BLaER1 (cell line): ENCODE results near the gene CHST2.

Experiments used
- H3K27ac ChIP-seq: shearing (Covaris generic); formaldehyde crosslinking; 2 replicates; pipeline ENCODE4 v1.8.1; 2022
- H3K27me3 ChIP-seq: shearing (Covaris generic); formaldehyde crosslinking; 2 replicates; pipeline ENCODE4 v1.8.1; 2022
- H3K36me3 ChIP-seq: shearing (Covaris generic); formaldehyde crosslinking; 2 replicates; pipeline ENCODE4 v1.8.1; 2022
- H3K4me1 ChIP-seq: shearing (Covaris generic); formaldehyde crosslinking; 2 replicates; pipeline ENCODE4 v1.8.1; 2022
- H3K4me2 ChIP-seq: shearing (Covaris generic); formaldehyde crosslinking; 2 replicates; pipeline ENCODE4 v1.8.1; 2022
- H3K4me3 ChIP-seq: shearing (Covaris generic); formaldehyde crosslinking; 2 replicates; pipeline ENCODE4 v1.8.1; 2022
- H3K9ac ChIP-seq: shearing (Covaris generic); formaldehyde crosslinking; 2 replicates; pipeline ENCODE4 v1.8.1; 2022
- H3K9me3 ChIP-seq: shearing (Covaris generic); formaldehyde crosslinking; 2 replicates; pipeline ENCODE4 v1.8.1; 2022
- H4K20me1 ChIP-seq: shearing (Covaris generic); formaldehyde crosslinking; 2 replicates; pipeline ENCODE4 v1.8.1; 2022
- Cebpa-rat ChIP-seq: shearing (Covaris generic); IDR thresholded peaks from 2 replicates; pipeline ENCODE4 v1.8.1; 2022

Gene CHST2

GRCh38 chr3:143081844-143082778, 37.5 kb upstream of the CHST2 start:
- Histone ChIP-seq H3K9ac (no peak overlapping the region), H3K4me2 (no peak overlapping the region), H3K27me3 (no peaks in the 10 kb centered on the region), H4K20me1 (no peaks in the 10 kb centered on the region), H3K4me3 (no peak overlapping the region), H3K4me1 (peaks cover 8% of the 10 kb centered on the region), H3K9me3 (peaks cover 9% of the 10 kb centered on the region; the same call in 1 of the 2 replicates), H3K27ac (no peak overlapping the region), H3K36me3 (no peaks in the 10 kb centered on the region)
- TF ChIP-seq Cebpa-rat, result no peak

DNA sequence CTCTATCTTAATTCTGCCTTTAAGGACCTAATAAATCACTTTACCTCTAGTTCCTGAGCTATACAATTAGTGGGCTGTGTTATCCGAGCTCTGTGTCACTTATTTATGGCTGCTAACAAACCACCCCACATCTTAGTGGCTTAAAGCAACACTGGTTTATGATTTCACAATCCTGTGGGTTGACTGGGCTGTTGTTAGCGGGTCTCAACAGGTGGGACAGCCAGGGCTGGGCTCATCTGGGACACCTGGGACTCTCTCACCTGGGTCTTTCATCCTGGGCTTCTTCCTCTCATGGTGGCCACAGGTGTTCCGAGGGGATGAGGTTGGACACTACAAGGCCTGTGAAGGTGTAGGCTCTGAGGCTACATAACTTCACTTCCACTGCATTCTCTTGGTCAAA, 35.8 kb upstream of the CHST2 start:
- no peak for TF ChIP-seq Cebpa-rat
- H3K36me3 ChIP-seq, result no peaks in the 10 kb centered on the region
- no peak overlapping the region for H3K27ac ChIP-seq
- no peaks in the 10 kb centered on the region for H3K27me3 ChIP-seq
- peaks cover 8% of the 10 kb centered on the region for H3K4me1 ChIP-seq
- no peak overlapping the region for H3K9ac ChIP-seq
- H4K20me1 ChIP-seq, result no peaks in the 10 kb centered on the region
- peaks cover 20% of the 10 kb centered on the region for H3K9me3 ChIP-seq
- no peak overlapping the region for H3K4me3 ChIP-seq
- no peak overlapping the region for H3K4me2 ChIP-seq

- H3K27ac ChIP-seq, result no peak overlapping the region
- H3K36me3 ChIP-seq, result no peaks in the 10 kb centered on the region
- no peak overlapping the region for H3K4me3 ChIP-seq
- no peaks in the 10 kb centered on the region for H4K20me1 ChIP-seq
- H3K9ac ChIP-seq, result no peak overlapping the region
- peaks cover 20% of the 10 kb centered on the region for H3K9me3 ChIP-seq
- peak overlapping the region; percentile 22; the same call in 1 of the 2 replicates for H3K4me2 ChIP-seq
- no peak for TF ChIP-seq Cebpa-rat
- peaks cover 8% of the 10 kb centered on the region for H3K4me1 ChIP-seq
- H3K27me3 ChIP-seq, result no peaks in the 10 kb centered on the region
Observed at GRCh38 chr3:143084856-143085731, 34.5 kb upstream of the CHST2 start.

- H3K9ac ChIP-seq, result no peak overlapping the region
- no peak overlapping the region for H3K27ac ChIP-seq
- no peak for TF ChIP-seq Cebpa-rat
- H3K9me3 ChIP-seq, result peaks cover 20% of the 10 kb centered on the region
- peaks cover 8% of the 10 kb centered on the region for H3K4me1 ChIP-seq
- H3K27me3 ChIP-seq, result no peaks in the 10 kb centered on the region
- H3K4me2 ChIP-seq, result no peak overlapping the region
- H3K36me3 ChIP-seq, result no peaks in the 10 kb centered on the region
- H4K20me1 ChIP-seq, result no peaks in the 10 kb centered on the region
- H3K4me3 ChIP-seq, result no peak overlapping the region
Observed at GRCh38 chr3:143088835-143089234, 30.7 kb upstream of the CHST2 start.

DNA sequence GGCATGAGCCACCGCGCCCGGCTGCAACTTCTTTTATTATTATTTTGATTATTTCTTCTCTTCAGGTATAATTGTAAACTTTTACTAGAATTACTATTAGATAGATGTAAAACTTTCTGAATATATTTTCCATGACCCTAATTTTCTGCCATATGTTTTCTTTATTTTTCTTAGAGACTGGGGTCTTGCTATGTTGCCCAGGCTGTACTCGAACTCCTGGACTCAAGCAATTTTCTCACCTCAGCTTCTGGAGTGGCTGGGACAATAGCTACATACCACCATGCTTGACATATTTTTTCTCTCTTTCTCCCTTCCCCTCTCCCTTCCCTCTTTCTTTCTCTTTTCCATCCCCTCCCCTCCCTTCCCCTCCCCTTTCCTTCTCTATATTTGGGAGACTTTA, 29.6 kb upstream of the CHST2 start:
- no peak overlapping the region for H3K4me2 ChIP-seq
- no peaks in the 10 kb centered on the region for H3K36me3 ChIP-seq
- no peak overlapping the region for H3K27ac ChIP-seq
- H3K9ac ChIP-seq, result no peak overlapping the region
- no peaks in the 10 kb centered on the region for H3K27me3 ChIP-seq
- TF ChIP-seq Cebpa-rat, result no peak
- no peak overlapping the region for H3K4me3 ChIP-seq
- no peaks in the 10 kb centered on the region for H4K20me1 ChIP-seq
- peaks cover 4% of the 10 kb centered on the region for H3K4me1 ChIP-seq
- peaks cover 17% of the 10 kb centered on the region for H3K9me3 ChIP-seq

DNA sequence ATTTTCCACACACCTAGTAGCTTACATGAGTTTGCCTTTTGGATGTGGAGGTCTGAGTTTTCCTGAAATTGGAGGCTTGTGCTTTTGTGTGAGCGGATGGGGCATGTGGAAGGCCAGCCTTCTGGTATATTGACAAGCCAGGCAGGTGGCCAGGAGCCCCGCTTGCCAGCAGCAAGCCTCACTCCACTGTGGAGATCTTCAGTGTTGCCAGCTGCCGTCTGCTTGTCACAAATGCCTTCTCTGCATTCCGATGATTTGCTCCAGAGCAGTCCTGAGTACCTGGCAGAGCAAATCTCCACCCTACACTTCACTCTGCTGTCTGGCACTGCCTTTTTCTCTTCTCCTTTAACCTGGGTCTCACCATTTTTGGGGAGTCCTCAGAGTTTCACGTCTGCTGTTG, 29.1 kb upstream of the CHST2 start:
- no peak for TF ChIP-seq Cebpa-rat
- Histone ChIP-seq H3K27ac (no peak overlapping the region), H3K4me1 (no peaks in the 10 kb centered on the region)

DNA sequence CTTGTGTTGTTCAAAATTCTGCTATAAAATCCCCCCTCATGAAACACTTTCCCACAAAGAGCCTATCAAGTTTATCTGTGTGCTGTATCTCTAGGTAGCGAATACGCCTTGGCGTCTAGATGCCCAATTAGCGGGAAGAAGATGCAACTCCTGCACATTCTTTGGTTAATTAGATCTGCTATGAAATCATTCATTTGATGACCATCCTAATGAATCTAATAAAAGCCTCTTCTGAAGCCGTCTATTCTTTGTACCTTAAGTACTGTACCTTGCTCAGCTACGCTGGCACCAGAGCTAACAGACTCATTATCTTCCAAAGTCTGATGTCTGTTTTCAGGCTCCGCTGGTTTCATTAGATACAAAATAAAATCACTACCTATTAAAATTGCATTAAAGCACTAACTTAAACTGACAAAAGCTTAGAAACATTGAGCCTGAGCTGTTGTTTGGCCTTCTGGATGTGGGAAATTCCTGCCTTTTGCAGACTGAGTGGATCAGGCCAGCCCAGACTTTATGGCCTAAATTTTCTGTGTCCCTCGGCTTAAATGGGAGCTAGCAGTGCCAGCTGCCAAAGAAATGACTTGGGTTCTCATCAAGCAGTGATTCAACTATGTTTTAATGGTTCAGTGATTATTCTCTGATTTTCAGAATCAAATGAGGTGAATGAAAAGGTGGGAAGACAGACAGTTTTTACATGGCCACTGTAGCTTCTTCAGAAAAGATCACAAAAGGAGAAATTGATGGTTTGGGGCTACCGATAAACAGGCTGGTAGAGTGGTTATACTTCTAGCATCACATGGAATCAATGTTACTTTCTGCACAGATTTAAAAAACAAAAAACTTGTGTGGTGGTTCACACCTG, 28.4 kb upstream of the CHST2 start:
- H3K4me2 ChIP-seq, result no peak overlapping the region
- TF ChIP-seq Cebpa-rat, result no peak

More for the DNA sequence above, 29.1 kb upstream of the CHST2 start:
- Histone ChIP-seq H3K9ac (no peak overlapping the region), H3K9me3 (peaks cover 18% of the 10 kb centered on the region), H3K36me3 (no peaks in the 10 kb centered on the region), H4K20me1 (no peaks in the 10 kb centered on the region), H3K27me3 (no peaks in the 10 kb centered on the region), H3K4me3 (no peak overlapping the region), H3K4me2 (no peak overlapping the region)

GRCh38 chr3:143092191-143092590, 27.4 kb upstream of the CHST2 start:
- Histone ChIP-seq H3K27ac (no peak overlapping the region), H3K9me3 (peaks cover 30% of the 10 kb centered on the region), H3K4me1 (no peaks in the 10 kb centered on the region), H3K4me3 (no peak overlapping the region), H4K20me1 (no peaks in the 10 kb centered on the region), H3K9ac (no peak overlapping the region), H3K4me2 (no peak overlapping the region), H3K27me3 (no peaks in the 10 kb centered on the region), H3K36me3 (no peaks in the 10 kb centered on the region)
- no peak for TF ChIP-seq Cebpa-rat

More for the DNA sequence above, 28.4 kb upstream of the CHST2 start:
- Histone ChIP-seq H3K9me3 (peaks cover 25% of the 10 kb centered on the region), H4K20me1 (no peaks in the 10 kb centered on the region), H3K4me1 (no peaks in the 10 kb centered on the region), H3K27ac (no peak overlapping the region), H3K36me3 (no peaks in the 10 kb centered on the region), H3K9ac (no peak overlapping the region), H3K27me3 (no peaks in the 10 kb centered on the region), H3K4me3 (no peak overlapping the region)

DNA sequence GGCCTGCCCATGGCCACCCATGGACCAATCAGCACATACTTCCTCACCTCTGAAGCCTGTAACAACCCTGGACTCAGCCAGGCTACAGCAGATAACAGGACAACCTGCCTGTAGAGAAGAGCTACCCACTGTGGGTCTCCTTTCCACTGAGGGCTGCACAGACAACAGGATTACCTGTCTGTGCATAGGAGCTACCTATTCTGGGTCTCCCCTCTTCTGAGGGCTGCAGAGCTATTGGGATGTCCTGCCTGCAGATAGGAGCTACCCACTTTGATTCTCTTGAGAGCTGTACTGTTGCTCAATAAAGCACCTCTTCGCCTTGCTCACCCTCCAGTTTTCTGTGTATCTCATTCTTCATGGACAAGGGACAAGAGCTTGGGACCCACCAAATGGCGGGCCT, 23.8 kb upstream of the CHST2 start:
- H3K4me1 ChIP-seq, result no peaks in the 10 kb centered on the region
- no peak overlapping the region for H3K4me2 ChIP-seq
- H3K9me3 ChIP-seq, result peaks cover 19% of the 10 kb centered on the region
- no peak overlapping the region for H3K27ac ChIP-seq
- TF ChIP-seq Cebpa-rat, result no peak
- H4K20me1 ChIP-seq, result no peaks in the 10 kb centered on the region
- H3K4me3 ChIP-seq, result no peak overlapping the region
- no peak overlapping the region for H3K9ac ChIP-seq
- no peaks in the 10 kb centered on the region for H3K36me3 ChIP-seq
- H3K27me3 ChIP-seq, result no peaks in the 10 kb centered on the region
